DOHH2 (cell line): ENCODE data around the gene KMT2C.

ENCODE experiments used
- H3F3A ChIP-seq: fragments of 200-600 bp; sonication (generic), shearing (Covaris generic); 2 replicates; pipeline ENCODE4 v1.6.0; 2016; ENCODE audit warnings: antibody characterized with exemption, mild to moderate bottlenecking; ENCODE audit not compliant: control insufficient read depth, insufficient read depth
- H3K27ac ChIP-seq: fragments of 200-600 bp; sonication (generic); 2 replicates; pipeline ENCODE4 v1.5.1; 2014; ENCODE audit warnings: low read depth, mild to moderate bottlenecking, low read length, moderate library complexity
- H3K27me3 ChIP-seq: fragments of 200-600 bp; sonication (generic); 2 replicates; pipeline ENCODE4 v1.6.1; 2014; ENCODE audit warnings: mild to moderate bottlenecking, low read length, mixed read lengths; ENCODE audit not compliant: control insufficient read depth
- H3K36me3 ChIP-seq: fragments of 200-600 bp; sonication (generic); 2 replicates; pipeline ENCODE4 v1.6.1; 2014; ENCODE audit warnings: mild to moderate bottlenecking, low read length, moderate library complexity, mixed read lengths; ENCODE audit not compliant: control insufficient read depth
- H3K4me1 ChIP-seq: fragments of 200-600 bp; sonication (generic); 2 replicates; pipeline ENCODE4 v1.6.1; 2014; ENCODE audit warnings: mild to moderate bottlenecking, low read length, mixed read lengths; ENCODE audit not compliant: control insufficient read depth
- H3K4me2 ChIP-seq: fragments of 200-600 bp; sonication (generic); 2 replicates; pipeline ENCODE4 v1.6.0; 2014; ENCODE audit warnings: mild to moderate bottlenecking, low read length, moderate library complexity
- H3K4me3 ChIP-seq: fragments of 200-600 bp; sonication (generic); 2 replicates; pipeline ENCODE4 v1.5.1; 2014; ENCODE audit warnings: mild to moderate bottlenecking, low read length, mixed read lengths
- H3K79me2 ChIP-seq: fragments of 200-600 bp; sonication (generic); 2 replicates; pipeline ENCODE4 v1.6.1; 2014; ENCODE audit warnings: mild to moderate bottlenecking, low read length, mixed read lengths; ENCODE audit not compliant: control insufficient read depth
- H3K9me2 ChIP-seq: fragments of 200-600 bp; sonication (generic); replicated peaks from 2 replicates; pipeline ENCODE4 v1.6.1; 2014; ENCODE audit warnings: mild to moderate bottlenecking, low read length, mixed read lengths; ENCODE audit not compliant: control insufficient read depth
- H3K9me3 ChIP-seq: fragments of 200-600 bp; sonication (generic); 2 replicates; pipeline ENCODE4 v1.6.1; 2014; ENCODE audit warnings: antibody characterized with exemption, low read length, mixed read lengths; ENCODE audit not compliant: control insufficient read depth, insufficient read depth
- H4K20me1 ChIP-seq: fragments of 200-600 bp; sonication (generic); 2 replicates; pipeline ENCODE4 v1.6.0; 2014; ENCODE audit warnings: low read depth, mild to moderate bottlenecking, antibody characterized with exemption, low read length, moderate library complexity; ENCODE audit not compliant: control insufficient read depth, insufficient read depth
- EZH2phosphoT487 ChIP-seq: fragments of 200-600 bp; sonication (generic); IDR thresholded peaks from 2 replicates; pipeline ENCODE4 v1.6.1; 2017; ENCODE audit warnings: borderline replicate concordance, mild to moderate bottlenecking, antibody characterized with exemption, low read length, moderate library complexity, mixed read lengths
- TF ChIP-seq, protein P1 (sequence below): fragments of 200-600 bp; sonication (generic); IDR thresholded peaks from one replicate; pipeline ENCODE4 v1.5.1; 2014; ENCODE audit warnings: antibody characterized with exemption, mild to moderate bottlenecking, low read depth, low read length; ENCODE audit not compliant: poor library complexity, severe bottlenecking

Gene KMT2C

DNA sequence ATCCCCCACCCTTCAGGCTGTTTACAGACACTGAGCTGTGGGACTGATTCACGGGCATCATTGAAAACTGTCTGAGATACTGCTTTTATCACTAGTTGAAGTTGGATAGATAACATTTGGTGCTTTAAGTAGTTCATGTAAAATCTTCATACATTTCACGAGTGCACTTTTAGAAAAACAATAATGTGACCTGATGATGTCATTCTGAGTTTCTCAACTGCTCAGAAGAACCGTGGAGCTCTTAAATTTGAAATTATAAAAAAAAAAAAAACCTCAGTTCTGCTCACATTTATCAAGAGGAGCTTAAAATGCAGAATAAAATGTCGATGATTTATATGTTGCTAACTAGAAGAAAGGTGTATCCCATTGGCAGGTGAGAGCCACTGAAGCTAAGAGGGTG is 328.8 kb downstream of the KMT2C start:
- H3K9me3 ChIP-seq = no peaks in the 10 kb centered on the region
- H3K4me2 ChIP-seq = no peak overlapping the region
- H3F3A ChIP-seq = no peaks in the 10 kb centered on the region
- H3K36me3 ChIP-seq = no peaks in the 10 kb centered on the region
- no peak overlapping the region for H3K27ac ChIP-seq
- H3K4me1 ChIP-seq = no peaks in the 10 kb centered on the region
- H3K9me2 ChIP-seq = no peaks in the 10 kb centered on the region
- no peaks in the 10 kb centered on the region for H3K79me2 ChIP-seq
- no peaks in the 10 kb centered on the region for H4K20me1 ChIP-seq
- H3K4me3 ChIP-seq = no peak overlapping the region
- no peaks in the 10 kb centered on the region for H3K27me3 ChIP-seq
- TF ChIP-seq EZH2phosphoT487 = no peak
- TF ChIP-seq, protein P1, sequence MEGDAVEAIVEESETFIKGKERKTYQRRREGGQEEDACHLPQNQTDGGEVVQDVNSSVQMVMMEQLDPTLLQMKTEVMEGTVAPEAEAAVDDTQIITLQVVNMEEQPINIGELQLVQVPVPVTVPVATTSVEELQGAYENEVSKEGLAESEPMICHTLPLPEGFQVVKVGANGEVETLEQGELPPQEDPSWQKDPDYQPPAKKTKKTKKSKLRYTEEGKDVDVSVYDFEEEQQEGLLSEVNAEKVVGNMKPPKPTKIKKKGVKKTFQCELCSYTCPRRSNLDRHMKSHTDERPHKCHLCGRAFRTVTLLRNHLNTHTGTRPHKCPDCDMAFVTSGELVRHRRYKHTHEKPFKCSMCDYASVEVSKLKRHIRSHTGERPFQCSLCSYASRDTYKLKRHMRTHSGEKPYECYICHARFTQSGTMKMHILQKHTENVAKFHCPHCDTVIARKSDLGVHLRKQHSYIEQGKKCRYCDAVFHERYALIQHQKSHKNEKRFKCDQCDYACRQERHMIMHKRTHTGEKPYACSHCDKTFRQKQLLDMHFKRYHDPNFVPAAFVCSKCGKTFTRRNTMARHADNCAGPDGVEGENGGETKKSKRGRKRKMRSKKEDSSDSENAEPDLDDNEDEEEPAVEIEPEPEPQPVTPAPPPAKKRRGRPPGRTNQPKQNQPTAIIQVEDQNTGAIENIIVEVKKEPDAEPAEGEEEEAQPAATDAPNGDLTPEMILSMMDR = no peak

GRCh38 chr7:152105205-152105604 is 330.6 kb downstream of the KMT2C start:
- no peaks in the 10 kb centered on the region for H3K9me3 ChIP-seq
- H3K36me3 ChIP-seq = no peaks in the 10 kb centered on the region
- TF ChIP-seq, protein P1 = no peak
- TF ChIP-seq EZH2phosphoT487 = no peak
- no peak overlapping the region for H3K27ac ChIP-seq
- no peak overlapping the region for H3K4me3 ChIP-seq
- no peaks in the 10 kb centered on the region for H3K79me2 ChIP-seq
- no peaks in the 10 kb centered on the region for H3K4me1 ChIP-seq
- H3K4me2 ChIP-seq = no peak overlapping the region
- H3F3A ChIP-seq = no peaks in the 10 kb centered on the region
- no peaks in the 10 kb centered on the region for H3K27me3 ChIP-seq
- H3K9me2 ChIP-seq = no peaks in the 10 kb centered on the region
- no peaks in the 10 kb centered on the region for H4K20me1 ChIP-seq

- Histone ChIP-seq H3K9me2 (no peaks in the 10 kb centered on the region), H3K27me3 (peaks cover under 1% of the 10 kb centered on the region; the same call in 1 of the 2 replicates), H4K20me1 (no peaks in the 10 kb centered on the region), H3K79me2 (no peaks in the 10 kb centered on the region), H3K4me2 (no peak overlapping the region), H3F3A (no peaks in the 10 kb centered on the region), H3K9me3 (no peaks in the 10 kb centered on the region), H3K27ac (no peak overlapping the region), H3K4me3 (no peak overlapping the region), H3K36me3 (no peaks in the 10 kb centered on the region), H3K4me1 (no peaks in the 10 kb centered on the region)
- TF ChIP-seq EZH2phosphoT487 = no peak
- TF ChIP-seq, protein P1 = no peak
Observed at GRCh38 chr7:152103691-152104090, 332.1 kb downstream of the KMT2C start.
